AG04449 (cell line): Measurements from ENCODE around the gene PDE7B.
A peak's percentile ranks its signal among the peaks of the same experiment; 100 is the strongest.

Source experiments
- CTCF ChIA-PET: fragments of 350-600 bp; formaldehyde crosslinking; extraction: SDS; loops from one replicate; lab custom pipeline; 2021; ENCODE audit warnings: antibody characterized with exemption; lab: Yijun Ruan, JAX
- POLR2A ChIA-PET: fragments of 400-600, 350-600 bp; formaldehyde crosslinking; extraction: SDS; loops from one replicate; lab custom pipeline; 2020; ENCODE audit warnings: antibody characterized with exemption, inconsistent platforms; lab: Yijun Ruan, JAX
- DNase-seq: peaks from one replicate; pipeline ENCODE4 v3.0.0-alpha.2; 2010; ENCODE audit warnings: low read depth, low spot score
- H3K4me3 ChIP-seq: 2 replicates; pipeline ENCODE4 v1.5.1; 2011; ENCODE audit warnings: low read depth, mild to moderate bottlenecking, control low read depth, low read length
- TF ChIP-seq, protein P1 (sequence below): IDR thresholded peaks from one replicate; pipeline ENCODE4 v1.5.1; 2011; ENCODE audit warnings: mild to moderate bottlenecking, moderate library complexity, low read length, control low read depth, inconsistent platforms; ENCODE audit not compliant: insufficient read depth; ENCODE audit errors: missing control alignments

Gene PDE7B

DNA sequence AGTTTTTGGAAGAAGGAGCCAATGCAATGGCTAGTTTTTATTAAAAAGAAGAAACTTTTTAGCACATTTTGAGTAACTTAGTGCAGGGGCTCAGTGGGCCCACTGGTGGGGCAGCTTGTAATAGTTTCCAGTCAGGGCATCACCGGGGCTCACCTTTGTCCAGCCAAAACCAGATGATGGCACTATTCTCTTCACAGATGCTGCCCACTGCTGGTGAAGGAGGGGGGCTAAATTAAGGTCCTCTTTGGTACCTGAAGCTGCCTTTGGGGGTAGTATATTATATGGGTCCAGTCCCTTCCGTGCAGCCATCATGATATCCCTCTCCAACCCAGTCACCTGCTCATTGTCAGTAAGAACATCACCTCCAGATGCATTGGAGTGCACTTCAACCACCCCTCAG is 182.9 kb downstream of the PDE7B start:
- POLR2A ChIA-PET = interaction anchor here (0.6 kb wide), 1 partner anchor 496 kb away, joined by 3 read pairs; no protein-coding TSS in a partner anchor
- no peak overlapping the region for H3K4me3 ChIP-seq
- CTCF ChIA-PET = interaction anchor here (0.8 to 4.1 kb wide), 2 partner anchors 12 to 192 kb away, joined by 3 to 26 read pairs; no protein-coding TSS in a partner anchor
- DNase-seq = no peak
- TF ChIP-seq, protein P1, sequence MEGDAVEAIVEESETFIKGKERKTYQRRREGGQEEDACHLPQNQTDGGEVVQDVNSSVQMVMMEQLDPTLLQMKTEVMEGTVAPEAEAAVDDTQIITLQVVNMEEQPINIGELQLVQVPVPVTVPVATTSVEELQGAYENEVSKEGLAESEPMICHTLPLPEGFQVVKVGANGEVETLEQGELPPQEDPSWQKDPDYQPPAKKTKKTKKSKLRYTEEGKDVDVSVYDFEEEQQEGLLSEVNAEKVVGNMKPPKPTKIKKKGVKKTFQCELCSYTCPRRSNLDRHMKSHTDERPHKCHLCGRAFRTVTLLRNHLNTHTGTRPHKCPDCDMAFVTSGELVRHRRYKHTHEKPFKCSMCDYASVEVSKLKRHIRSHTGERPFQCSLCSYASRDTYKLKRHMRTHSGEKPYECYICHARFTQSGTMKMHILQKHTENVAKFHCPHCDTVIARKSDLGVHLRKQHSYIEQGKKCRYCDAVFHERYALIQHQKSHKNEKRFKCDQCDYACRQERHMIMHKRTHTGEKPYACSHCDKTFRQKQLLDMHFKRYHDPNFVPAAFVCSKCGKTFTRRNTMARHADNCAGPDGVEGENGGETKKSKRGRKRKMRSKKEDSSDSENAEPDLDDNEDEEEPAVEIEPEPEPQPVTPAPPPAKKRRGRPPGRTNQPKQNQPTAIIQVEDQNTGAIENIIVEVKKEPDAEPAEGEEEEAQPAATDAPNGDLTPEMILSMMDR = no peak

DNA sequence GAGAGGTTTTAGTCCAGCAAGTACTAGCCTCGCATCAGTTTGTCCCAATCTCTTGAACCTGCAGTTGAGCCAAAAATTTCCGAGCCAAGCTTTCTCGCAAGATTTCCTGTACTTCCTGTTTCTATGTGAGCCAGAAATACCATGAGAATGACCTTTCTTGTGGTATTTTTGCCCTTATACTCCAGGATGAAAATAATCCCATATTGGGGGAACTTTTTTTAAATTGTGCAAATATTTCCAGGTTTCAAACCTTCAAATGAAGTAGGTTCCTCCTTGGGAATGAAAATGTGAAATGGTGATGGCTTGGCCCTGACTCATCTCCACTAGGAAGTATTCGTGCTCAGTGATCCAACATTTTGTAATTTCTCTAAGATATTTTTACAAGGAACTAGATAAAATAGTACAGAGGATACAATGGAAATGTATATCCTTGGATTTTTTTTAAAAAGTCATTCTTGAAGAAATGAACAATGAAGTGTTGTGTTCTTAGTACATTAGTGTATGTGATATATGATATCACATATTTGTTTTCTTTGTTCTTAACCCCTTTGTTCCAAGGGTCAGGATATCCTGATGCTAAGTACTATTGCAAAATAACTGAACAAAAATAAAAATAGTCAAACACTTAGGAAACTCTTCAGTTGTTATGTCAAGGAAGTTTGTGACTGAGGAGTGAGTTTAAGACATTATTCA is 184.0 kb downstream of the PDE7B start:
- DNase-seq = no peak
- CTCF ChIA-PET = interaction anchor here (4.1 kb wide), 1 partner anchor 191 kb away, joined by 26 read pairs; no protein-coding TSS in a partner anchor

DNA sequence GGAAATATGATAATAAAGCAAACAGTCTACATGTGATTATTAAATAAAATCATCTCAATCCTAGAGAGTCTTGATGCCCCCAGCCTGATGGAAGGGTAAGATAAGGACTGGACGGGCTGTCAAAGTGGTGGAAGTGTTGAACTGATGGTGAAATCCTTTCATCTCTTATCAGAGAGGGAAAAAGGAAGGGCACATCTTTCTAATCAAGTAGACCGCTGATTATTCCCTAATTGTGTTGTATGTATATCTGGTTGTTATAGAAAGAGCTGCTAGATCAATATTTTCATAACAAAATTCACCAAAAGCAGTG is 184.5 kb downstream of the PDE7B start:
- ChIA-PET CTCF (no interaction called here), POLR2A (no interaction called here)
- no peak overlapping the region for H3K4me3 ChIP-seq
- TF ChIP-seq, protein P1 = no peak
- DNase-seq = no peak

More for the DNA sequence above, 184.0 kb downstream of the PDE7B start:
- POLR2A ChIA-PET = no interaction called here
- H3K4me3 ChIP-seq = no peak overlapping the region
- TF ChIP-seq, protein P1 = no peak

DNA sequence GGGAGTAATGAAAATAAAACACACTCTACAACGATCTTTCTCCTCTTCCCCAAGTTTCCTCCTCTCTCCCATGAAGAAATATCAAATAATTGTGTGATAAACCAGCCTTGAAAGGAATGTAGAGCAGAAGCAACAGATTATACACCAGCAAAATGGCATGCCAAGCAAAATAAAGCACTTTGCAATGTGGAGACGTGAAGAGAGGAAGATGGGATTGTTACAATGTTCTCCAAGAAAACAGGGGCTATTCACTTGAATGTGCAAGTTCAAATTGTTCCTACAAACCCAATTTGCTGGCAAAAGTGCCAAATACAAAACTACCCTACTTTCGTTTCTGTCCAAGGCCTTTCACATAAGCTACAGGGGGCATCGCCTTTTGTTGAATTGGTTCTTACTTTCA is 185.1 kb downstream of the PDE7B start:
- POLR2A ChIA-PET = no interaction called here
- H3K4me3 ChIP-seq = no peak overlapping the region
- TF ChIP-seq, protein P1 = no peak
- CTCF ChIA-PET = interaction anchor here (2.0 kb wide), 1 partner anchor 27 kb away, joined by 5 read pairs; no protein-coding TSS in a partner anchor
- DNase-seq = no peak

DNA sequence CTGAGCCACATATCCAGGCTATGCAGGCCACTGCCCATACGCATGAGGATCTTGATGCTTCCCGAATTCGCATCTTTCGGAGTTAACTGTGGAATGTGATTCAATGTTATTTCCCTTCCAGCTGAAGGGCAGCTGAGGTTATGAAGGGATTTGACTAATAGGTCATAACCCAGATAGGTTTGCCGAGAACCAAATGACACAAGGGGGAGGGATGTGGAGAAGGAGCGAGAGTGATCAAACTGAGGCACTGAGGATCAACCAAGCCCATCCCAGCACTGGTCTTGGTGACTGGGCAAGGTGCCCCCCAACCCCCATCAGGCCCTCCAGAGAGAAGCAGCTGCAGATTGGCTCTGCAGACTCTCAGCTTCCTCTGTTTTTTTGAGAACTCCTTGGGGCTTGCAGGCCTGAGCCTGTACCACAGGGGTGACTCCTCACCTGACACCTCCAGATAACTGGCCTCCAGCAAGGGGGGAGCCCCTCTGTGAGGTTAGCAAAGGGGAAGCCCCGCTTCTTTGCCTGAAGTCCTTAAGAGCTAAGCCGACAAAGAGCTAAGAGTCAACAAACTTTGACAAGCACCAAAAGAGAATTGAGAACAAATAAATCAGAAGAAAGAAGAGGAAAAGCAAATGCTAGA is 185.9 kb downstream of the PDE7B start:
- TF ChIP-seq, protein P1 = no peak
- H3K4me3 ChIP-seq = peak overlapping the region; percentile 67
- POLR2A ChIA-PET = interaction anchor here (1.4 kb wide), 1 partner anchor 22 kb away, joined by 3 read pairs; no protein-coding TSS in a partner anchor
- no peak for DNase-seq
- CTCF ChIA-PET = interaction anchor here (0.9 to 2.3 kb wide), 7 partner anchors 23 to 529 kb away, joined by 3 to 11 read pairs (median 3); no protein-coding TSS in a partner anchor
